K562 (cell line): Measurements from ENCODE around the gene AGRP. TPM values are rescaled to one million over a fixed set of nuclear protein-coding genes. Genes with fewer than 3 reads are reported as not detected.

Experiments
- ASH1L ChIP-seq: fragments of 450-650 bp; IDR thresholded peaks from 2 replicates; pipeline ENCODE4 v1.6.1; 2018; ENCODE audit warnings: borderline replicate concordance, mild to moderate bottlenecking, low read depth; ENCODE audit not compliant: partially characterized antibody
- E2F8 ChIP-seq: fragments of 450-650 bp; IDR thresholded peaks from 2 replicates; pipeline ENCODE4 v1.7.1; 2018; ENCODE audit warnings: mild to moderate bottlenecking, low read depth; ENCODE audit not compliant: partially characterized antibody
- NCOR1 ChIP-seq: fragments of 450-650 bp; IDR thresholded peaks from 2 replicates; pipeline ENCODE4 v1.6.1; 2016; ENCODE audit warnings: mild to moderate bottlenecking, moderate library complexity
- RAD51 ChIP-seq: fragments of 450-650 bp; IDR thresholded peaks from 2 replicates; pipeline ENCODE4 v1.7.1; 2016; ENCODE audit warnings: low read depth, mild to moderate bottlenecking, borderline replicate concordance
- RB1 ChIP-seq: fragments of 450-650 bp; IDR thresholded peaks from 2 replicates; pipeline ENCODE4 v1.6.1; 2017; ENCODE audit warnings: low read depth, mild to moderate bottlenecking
- TEAD1 ChIP-seq, 2 experiments: fragments of 450-650 bp in 1 of 2; sonication (generic) in 1 of 2; formaldehyde crosslinking; IDR thresholded peaks; 2 replicates each; pipeline versions ENCODE4 v1.4.0 to v1.8.0; 2020 to 2022; ENCODE audit warnings: mild to moderate bottlenecking in 2 of 2, missing genetic modification reagents in 1 of 2
- ZBTB12 ChIP-seq: fragments of 250-450 bp; sonication (Bioruptor Pico); IDR thresholded peaks from 2 replicates; pipeline ENCODE4 v1.4.0; 2020
- ZBTB5 ChIP-seq: fragments of 450-650 bp; IDR thresholded peaks from 2 replicates; pipeline ENCODE4 v1.6.1; 2017; ENCODE audit warnings: antibody characterized with exemption
- ZNF134 ChIP-seq: fragments of 250-450 bp; sonication (Bioruptor Pico); conservative IDR thresholded peaks from 2 replicates; pipeline ENCODE4 v1.4.0; 2020
- ZNF407 ChIP-seq: fragments of 450-650 bp; IDR thresholded peaks from 2 replicates; pipeline ENCODE4 v1.6.1; 2016; ENCODE audit warnings: low read depth
- polyA plus RNA-seq, 8 experiments: library from polyadenylated mRNA; depleted of rRNA in 4 of 8; stranded (reverse) in 5 of 8; unstranded in 3 of 8; fragments of >200 nt; fragmentation: Nextera tagmentation in 2 of 8; fragmentation: Illumina TruSeq in 1 of 8; extraction: Ambion mirVana in 2 of 8; extraction: Trizol in 1 of 8; gene quantifications; 2 replicates each; pipeline versions ENCODE4 v1.2.1 to v1.2.3, GENCODE V29; 2011 to 2014; ENCODE audit warnings: inconsistent platforms in 1 of 8, missing spikeins in 1 of 8
- total RNA-seq, 7 experiments: library from RNA; depleted of rRNA in 6 of 7; stranded (reverse); fragments of >200 nt in 6 of 7; fragmentation: Illumina TruSeq in 2 of 7; extraction: Trizol in 2 of 7; gene quantifications; 2 replicates each; pipeline versions ENCODE4 v1.2.1 to v1.2.3, GENCODE V29; 2011 to 2021; ENCODE audit warnings: low replicate concordance in 1 of 7

AGRP gene
- total and polyA plus RNA-seq, 9 of the 15 experiments (the other 6 are each of a cell fraction or from before 2014, with no cell fraction given) = not detected

GRCh38 chr16:67480833-67481560 is 2.4 kb downstream of the AGRP start, which contains the start of gene ATP6V0D1 (continued):
- no peak for TF ChIP-seq ASH1L
- TF ChIP-seq RB1 = peak; percentile 93
- TF ChIP-seq ZBTB12 (CRISPR knock-in tag) = peak; percentile 46
- TF ChIP-seq ZNF134 (CRISPR knock-in tag) = no peak
- peak; percentile 83 for TF ChIP-seq E2F8
- TF ChIP-seq TEAD1 (CRISPR knock-in tag; IDR thresholded peaks at IDR 0.05) = peak in 1 of 2 experiments; percentile 76; a peak in 2 of 4 replicates
- TF ChIP-seq ZNF407 = no peak
- no peak for TF ChIP-seq ZBTB5
- 0 out of 2 replicates have a peak, but pooled peaks have one; percentile 15 for TF ChIP-seq NCOR1
- peak; percentile 100 for TF ChIP-seq RAD51
